Measurements from ENCODE around the gene CHST4.
"Not testable (repeated sequence)": the region's sequence is repeated elsewhere in the genome, so short reads cannot be mapped to it uniquely, and the experiment has no call there.

Gene CHST4

DNA sequence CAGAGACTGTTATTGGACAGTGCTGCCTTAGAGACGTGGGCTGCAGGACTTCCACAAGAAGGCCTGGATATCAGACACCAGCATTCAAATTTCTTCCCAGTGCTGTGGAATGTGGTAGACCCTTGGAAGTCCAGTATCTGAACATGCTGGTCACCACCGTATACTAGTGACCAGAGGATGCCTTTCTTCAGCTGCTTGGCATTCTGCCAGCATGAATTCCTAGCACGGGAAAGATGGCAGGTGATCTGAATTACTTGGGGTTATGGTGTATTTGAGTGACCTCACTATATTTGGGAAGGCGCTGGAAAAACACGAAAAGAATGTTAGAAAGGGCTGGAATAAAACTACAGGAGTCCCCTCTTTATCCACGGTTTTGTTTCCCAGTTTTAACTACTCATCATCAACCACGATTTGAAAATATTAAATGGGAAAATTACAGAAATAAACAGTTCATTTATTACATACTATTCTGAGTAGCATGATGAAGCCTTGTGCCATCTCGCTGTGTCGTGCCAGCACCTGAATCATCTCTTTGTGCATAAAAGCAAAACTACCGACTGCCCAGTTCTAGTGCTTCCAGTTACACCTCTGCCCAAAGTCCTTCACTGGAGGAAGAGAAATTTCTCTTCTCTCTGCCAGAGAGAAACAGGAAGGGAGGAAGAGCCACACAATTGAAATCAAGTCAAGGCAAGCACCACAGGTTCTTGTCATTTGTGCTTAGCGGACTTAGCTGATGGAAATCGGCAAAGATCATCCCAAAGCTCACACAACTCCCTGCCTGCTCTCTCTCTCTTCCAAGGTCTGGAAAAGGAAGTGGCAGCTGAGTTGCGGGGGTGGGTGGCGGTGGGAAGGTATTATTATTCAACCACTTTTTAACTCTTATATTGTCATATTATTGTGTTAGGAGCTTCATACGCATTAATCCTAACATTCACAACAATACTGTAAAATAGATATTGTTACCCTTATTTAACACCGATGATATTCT is 1.4 kb upstream of the CHST4 start:
- DNase-seq, result no peak

DNA sequence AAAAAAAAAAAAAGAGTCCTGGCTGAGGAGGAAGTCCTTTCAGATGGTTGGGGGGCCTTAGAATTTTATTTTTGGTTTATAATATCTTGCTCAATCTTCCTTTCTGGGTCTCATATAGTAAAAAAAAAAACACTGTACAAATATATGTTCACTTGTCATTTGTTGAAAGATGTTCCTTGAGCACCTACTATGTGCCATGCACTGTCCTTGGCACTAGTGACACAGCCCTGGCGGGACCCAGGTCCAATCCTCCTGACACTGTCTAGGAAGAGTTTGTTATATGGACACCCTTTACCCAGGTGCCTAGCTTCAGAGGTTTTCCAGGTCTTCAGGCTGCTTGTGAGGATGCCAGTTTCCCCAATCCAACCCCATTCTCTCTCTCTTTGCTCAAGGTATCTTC is 2.0 kb downstream of the CHST4 start:
- DNase-seq, result no peak

GRCh38 chr16:71528863-71529262 is 2.6 kb downstream of the CHST4 start:
- DNase-seq, result no peak

- DNase-seq, result no peak
These were observed 6.1 kb downstream of the CHST4 start for GRCh38 chr16:71532366-71532765.

DNA sequence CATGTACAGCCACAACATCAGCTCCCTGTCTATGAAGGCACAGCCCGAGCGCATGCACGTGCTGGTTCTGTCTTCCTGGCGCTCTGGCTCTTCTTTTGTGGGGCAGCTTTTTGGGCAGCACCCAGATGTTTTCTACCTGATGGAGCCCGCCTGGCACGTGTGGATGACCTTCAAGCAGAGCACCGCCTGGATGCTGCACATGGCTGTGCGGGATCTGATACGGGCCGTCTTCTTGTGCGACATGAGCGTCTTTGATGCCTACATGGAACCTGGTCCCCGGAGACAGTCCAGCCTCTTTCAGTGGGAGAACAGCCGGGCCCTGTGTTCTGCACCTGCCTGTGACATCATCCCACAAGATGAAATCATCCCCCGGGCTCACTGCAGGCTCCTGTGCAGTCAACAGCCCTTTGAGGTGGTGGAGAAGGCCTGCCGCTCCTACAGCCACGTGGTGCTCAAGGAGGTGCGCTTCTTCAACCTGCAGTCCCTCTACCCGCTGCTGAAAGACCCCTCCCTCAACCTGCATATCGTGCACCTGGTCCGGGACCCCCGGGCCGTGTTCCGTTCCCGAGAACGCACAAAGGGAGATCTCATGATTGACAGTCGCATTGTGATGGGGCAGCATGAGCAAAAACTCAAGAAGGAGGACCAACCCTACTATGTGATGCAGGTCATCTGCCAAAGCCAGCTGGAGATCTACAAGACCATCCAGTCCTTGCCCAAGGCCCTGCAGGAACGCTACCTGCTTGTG is 10.7 kb downstream of the CHST4 start:
- DNase-seq, result no peak

DNA sequence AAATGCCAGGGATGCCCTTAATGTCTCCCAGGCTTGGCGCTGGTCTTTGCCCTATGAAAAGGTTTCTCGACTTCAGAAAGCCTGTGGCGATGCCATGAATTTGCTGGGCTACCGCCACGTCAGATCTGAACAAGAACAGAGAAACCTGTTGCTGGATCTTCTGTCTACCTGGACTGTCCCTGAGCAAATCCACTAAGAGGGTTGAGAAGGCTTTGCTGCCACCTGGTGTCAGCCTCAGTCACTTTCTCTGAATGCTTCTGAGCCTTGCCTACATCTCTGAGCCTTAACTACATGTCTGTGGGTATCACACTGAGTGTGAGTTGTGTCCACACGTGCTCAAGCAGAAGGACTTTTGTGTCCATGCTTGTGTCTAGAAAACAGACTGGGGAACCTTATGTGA is 11.4 kb downstream of the CHST4 start:
- DNase-seq, result peak in 1 of 4 experiments; percentile 2

GRCh38 chr16:71542377-71542776 is 16.2 kb downstream of the CHST4 start:
- peak in 3 of 4 experiments; percentile 5 to 22 (median 12) for DNase-seq

GRCh38 chr16:71547168-71547567 is 20.9 kb downstream of the CHST4 start:
- DNase-seq, result no peak

DNA sequence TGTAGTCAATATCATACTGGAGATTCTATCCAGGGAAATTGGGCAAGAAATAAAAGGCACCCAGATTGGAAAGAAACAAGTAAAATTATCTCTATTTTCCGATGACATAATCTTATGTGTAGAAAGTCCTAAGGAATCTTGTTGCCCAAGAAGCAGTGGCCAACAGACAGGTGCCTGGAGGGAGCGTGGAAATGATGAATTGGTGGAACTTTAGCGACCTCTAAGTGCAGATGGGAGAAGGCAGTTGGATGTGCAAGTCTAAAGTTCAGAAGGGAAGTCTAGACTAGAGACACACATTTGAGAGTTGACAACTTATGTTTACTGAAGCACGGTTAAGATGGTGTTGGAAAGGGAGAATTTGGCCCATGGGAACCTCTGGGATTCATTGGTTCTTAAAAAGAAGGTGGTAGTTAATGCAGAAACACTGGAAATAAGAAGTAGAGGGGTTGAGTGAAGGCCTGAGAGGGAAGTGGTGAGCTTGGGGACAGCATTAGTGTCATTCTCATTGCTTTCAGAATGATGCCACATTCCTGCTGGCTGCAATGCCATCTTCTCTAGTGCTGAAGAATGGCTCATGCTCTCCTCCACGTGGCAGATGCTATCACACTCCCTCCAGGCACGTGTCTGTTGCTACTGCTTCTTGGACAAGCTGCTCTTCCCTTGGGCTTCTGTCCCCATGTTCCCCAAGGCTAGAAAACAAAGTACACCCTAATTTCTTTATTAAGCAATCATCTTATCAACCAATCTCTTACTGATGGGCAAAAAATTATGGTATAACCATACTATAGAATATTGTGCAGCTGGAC is 26.7 kb downstream of the CHST4 start:
- no peak for DNase-seq

- DNase-seq, result no peak
These were observed 29.1 kb downstream of the CHST4 start for GRCh38 chr16:71555230-71555891.

DNA sequence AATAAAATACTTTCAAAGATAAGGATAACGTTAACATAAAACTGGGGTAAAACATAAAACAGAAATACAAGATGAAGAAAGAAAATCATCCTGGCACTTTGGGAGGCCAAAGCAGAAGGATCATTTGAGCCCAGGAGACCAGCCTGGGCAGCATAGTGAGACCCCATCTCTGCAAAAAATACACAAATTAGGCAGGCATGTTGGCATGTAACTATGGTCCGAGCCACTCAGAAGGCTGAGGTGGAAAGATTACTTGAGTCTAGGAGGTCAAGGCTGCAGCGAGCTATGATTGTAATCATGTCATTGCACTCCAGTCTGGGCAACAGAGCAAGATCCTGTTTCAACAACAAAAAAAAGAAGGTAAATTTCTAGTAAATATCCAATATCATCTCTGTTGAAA is 31.1 kb downstream of the CHST4 start:
- no peak for DNase-seq

GRCh38 chr16:71557954-71558582 is 31.8 kb downstream of the CHST4 start:
- DNase-seq, result no peak

- no peak for DNase-seq
These were observed 33.6 kb downstream of the CHST4 start for GRCh38 chr16:71559855-71560254.

DNA sequence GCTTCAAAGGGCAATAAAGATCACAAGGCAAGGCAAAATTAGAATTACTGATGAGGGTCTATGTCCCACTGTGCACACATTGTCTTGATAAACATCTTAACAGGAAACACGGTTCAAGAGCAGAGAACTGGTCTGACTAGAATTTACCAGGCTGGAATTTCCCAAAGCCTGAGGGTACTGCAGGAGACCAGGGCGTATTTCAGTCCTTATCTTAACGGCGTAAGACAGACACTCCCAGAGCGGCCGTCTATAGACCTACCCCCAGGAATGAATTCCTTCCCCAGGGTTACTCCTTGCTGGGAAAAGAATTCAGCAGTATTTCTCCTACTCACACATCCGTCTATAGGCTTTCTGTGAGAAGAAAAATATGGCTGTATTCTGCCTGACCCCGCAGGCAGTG is 35.7 kb downstream of the CHST4 start:
- not testable (repeated sequence) for DNase-seq

GRCh38 chr16:71562552-71562951 is 36.3 kb downstream of the CHST4 start:
- DNase-seq, result no peak

GRCh38 chr16:71564335-71564967 is 38.2 kb downstream of the CHST4 start:
- no peak for DNase-seq

- DNase-seq, result no peak
These were observed 39.8 kb downstream of the CHST4 start for GRCh38 chr16:71565812-71566700.

- DNase-seq, result no peak
These were observed 41.7 kb downstream of the CHST4 start for GRCh38 chr16:71567931-71568330.

DNA sequence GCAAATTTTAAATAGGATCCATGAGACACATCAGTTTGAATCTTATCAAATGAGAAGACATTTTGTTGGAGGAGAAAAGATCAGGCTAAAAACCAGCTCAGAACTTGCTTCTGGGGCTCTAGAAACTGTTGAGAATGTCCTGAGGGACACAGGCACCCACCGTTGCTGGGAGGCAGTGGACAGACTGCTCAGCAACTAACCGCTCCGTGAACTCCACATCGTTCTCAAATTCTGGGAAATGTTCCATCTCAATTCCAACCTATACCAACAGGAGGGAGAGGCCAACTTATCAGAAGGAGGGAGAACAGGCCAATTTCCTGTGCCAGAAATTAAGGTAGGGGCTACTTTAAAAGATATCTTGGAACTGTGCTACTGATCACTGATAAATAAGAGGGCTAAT is 42.3 kb downstream of the CHST4 start:
- no peak for DNase-seq

DNA sequence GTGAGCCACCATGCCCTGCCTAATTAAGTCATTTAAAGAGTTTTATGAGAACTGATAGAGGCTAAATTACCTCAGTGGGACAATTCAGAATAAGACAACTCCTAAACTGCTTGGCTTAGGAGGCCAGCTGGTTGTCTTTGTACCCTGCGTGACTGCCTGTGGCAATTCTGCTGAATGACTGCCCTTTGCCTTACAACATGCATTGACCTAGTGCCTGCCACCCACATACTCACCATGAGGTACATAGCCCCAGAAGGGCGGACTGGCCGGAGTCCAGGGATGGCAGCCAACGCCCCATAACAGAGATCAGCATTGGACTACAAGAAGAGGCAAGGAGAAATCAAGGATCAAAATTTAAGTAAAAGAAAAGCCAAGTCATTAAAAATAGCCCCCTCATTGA is 43.4 kb downstream of the CHST4 start:
- DNase-seq, result no peak
